NCI-H526 (cell line): ENCODE data around the gene HGF.

Source experiments
- DNase-seq, 2 experiments: peaks; one replicate each; lab custom pipeline; 2025; lab: John Stamatoyannopoulos, UW

The HGF gene

DNA sequence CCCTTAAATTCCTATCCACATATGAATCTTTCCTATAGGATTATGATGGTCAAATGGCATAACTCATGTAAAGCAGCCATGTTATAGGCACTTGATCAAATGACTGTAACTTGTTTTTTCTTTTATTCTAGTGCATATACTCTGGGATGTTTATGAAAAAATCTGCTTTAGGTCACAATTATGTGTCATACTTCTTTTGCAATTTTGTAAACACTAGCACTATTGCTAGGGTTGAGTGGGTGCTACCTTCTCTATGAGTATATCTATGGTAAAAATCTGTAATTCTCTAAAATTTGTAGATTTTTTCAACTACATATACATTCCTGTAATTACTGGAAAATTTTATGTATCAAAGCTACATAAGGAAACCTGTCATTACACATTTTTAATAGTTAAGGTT lies 50.0 kb downstream of the HGF start:
- DNase-seq: no peak

DNA sequence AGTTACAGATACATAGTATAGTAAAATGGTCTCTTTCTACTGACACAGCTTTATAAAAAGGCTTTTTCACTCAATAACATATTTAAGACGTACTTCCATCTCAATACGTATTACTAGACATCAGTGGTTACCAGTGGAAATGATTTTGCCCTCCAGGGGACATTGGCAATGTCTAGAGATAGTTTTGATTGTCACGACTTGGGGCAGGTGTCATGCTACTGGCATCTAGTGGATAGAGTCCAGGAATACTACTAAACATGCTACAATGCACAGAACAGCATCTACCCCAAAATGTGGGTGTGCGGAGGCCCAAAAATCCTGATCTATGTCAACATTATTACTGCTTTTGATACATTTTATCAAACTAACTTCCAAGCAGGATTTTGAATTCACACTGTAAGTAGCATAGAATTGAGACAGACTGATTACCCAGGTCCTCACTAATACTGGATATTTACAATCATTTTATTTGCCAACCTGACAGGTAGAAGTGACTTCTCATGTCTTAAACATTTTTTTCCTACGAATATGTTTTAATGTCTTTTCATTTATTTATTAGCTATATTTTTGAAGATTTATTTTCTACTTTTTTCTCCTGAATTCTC lies 53.8 kb downstream of the HGF start:
- peak; percentile 62 to 70 for DNase-seq

DNA sequence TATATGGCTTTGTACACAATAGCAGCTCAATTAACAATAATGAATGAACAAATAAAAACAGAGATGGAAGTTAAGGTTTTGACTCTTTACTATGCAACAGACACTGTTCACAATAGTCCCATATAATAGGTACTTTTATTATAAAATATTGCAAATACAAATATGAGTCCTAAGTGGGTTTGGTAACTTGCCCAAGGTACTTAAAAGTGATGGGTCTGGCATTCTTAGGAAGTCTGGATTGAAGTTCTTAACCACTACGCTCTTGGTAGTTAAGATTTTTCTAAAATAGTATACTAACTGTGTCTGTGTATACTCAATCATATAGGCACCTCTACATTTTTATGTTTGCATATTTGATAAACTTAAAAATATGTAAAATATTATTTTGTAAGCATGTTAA lies 55.5 kb downstream of the HGF start:
- DNase-seq: no peak

DNA sequence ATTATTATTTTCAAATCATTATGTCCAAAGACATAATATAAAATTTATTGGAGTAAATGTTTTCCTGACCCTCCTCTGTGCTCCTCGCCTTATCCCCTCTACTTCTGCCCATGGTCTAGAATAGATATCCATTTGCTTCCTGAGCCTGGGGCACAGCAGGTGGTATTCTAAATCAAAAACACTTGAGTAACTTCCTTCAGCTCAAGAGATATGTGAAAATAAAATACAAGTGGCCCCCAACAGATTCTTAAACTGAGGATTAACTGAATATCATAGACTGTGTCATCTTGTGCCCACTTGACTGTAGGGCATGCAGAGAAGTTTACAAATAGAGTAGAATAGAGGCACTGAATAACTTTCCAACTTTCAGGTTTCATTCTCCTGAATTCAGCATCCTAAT lies 59.1 kb downstream of the HGF start:
- no peak for DNase-seq

DNA sequence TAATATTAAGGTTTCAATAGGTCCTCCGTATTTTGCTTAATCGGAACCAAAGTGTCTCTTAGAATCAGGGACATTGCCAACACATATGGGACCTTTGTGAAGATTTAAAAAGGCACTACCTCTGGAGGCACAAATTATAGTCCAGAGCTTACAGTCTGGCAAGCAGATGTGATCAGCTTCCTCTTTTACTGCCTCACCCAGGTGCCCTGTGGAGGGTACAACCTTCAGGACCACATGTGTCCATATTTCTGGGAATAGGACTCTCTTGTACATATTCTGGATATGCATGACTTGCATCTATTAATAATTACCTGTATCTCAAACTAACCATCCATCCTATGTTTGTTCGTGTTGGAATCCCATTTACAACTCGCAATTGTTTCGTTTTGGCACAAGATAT lies 60.0 kb downstream of the HGF start:
- DNase-seq: no peak

DNA sequence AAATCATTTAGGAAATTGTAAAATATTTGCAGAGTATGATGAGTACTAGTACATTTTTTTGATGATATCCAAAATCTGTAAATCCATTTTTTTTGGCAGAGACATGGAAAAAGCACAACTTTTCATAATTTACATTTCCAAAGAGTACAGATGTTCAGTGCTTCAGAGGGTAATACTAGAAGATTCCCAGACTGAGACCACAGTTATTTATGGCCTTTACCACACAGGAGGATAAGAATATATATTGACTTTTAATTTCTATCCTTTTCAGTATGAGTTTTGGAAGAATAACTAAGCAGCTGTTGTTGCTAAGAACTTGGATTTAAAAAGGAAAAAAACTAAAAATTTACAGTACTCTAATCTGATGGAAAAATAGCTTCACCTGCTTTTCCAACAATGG lies 61.9 kb downstream of the HGF start:
- no peak for DNase-seq

DNA sequence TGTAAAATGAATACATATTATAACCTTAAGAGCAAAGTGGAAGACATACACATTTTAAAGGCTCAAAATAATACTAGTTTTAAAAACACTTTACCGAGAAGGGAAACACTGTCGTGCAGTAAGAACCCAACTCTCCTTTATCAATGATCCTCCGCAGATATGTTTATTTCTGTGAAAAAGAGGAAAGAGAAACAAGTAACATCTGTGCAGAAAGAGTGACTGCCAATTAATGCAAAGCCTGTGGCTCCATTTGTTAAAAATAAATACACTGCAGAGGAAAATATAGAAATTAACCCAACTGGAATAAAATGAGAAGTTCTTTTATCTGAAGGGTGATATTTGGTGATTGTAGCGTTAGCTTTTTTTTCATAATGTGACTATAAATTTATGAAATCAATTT lies 62.7 kb downstream of the HGF start:
- no peak for DNase-seq

DNA sequence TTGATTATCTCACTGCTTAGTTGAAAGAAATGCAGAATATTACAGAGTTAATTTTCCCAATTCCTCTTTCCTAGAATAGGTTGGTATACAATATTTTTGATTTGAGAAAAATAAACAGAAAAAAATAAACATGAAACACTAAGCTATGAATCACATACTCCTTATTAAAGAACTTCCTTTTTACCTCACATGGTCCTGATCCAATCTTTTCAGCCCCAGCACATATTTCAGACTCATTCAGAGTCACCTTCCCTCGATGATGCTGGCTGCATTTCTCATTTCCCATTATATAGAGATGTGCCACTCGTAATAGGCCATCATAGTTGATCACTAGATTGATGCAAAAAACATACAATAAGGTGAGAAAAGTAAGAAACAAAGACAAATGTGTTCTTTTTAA lies 64.6 kb downstream of the HGF start:
- no peak for DNase-seq

DNA sequence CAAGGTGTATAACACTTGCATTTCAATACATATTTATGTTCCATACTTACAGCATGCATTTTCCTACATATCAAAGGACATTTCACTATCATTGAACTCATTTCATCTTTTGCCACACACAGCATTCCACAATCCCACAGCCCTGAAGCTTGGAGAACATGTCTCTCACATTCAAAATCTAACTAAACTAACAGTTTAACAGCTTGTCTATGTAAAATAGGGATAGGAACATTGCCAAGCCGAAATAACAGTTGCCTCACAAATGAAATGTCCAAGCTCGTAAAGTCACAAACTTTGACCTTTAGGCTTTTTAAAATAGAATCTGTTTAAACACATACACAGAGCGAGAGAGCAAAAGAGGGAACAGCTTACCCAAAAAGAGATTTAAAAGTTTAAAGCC lies 65.3 kb downstream of the HGF start:
- DNase-seq: peak; percentile 88 to 91

DNA sequence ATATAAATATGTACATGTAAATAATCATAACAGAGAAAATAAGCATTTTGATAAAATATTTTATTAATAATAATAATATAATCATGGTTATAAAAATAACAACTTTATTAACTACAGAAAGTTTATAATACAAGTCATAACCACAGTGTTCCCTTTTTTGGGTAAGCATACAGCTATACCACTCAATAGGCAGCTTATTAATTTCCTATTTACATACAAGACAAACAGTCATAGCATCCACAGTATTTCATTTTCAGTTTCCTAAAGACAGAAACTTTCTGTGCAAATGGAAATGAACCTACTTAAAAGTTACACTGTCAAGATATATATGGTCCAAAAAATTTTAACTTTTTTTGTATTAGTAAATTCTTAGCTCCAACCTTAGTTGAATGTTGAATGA lies 70.9 kb downstream of the HGF start:
- no peak for DNase-seq

DNA sequence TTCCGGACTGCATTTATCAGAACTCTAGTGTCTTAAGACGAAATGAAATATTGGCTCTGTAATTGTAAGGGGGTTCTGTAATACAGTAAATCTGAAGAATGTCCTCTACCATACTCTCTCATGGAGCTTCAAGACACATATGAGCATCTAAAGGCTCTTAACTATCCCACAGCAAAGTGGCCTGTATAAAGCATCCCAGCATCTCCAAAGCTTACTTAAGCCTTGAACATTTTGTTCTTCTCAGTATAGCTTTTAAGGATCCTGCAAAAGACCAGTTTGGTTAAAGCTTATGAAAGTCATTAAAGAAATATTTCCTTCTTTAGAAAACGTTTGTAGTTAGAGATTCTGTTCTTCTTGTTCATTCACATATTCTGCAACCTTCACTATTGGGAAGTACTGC lies 75.1 kb downstream of the HGF start:
- DNase-seq: no peak

DNA sequence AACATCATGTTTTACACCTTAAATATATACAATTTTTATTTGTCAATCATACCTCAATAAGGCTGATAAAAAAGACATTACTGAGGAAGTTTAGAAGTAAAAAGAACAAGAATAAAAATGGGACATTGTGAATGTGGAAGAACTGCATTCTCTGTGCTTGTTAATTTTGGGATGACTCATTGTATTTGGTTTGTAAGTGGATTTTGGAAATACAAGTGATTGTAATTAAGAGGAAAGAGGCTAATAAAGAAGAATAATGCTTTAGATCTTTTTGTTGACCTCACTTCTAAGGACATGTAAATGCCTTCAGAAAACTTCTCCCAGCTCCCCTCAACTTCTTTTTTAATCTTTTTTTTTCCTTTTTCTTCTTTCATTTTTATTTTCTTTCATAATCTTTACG lies 76.0 kb downstream of the HGF start:
- no peak for DNase-seq

DNA sequence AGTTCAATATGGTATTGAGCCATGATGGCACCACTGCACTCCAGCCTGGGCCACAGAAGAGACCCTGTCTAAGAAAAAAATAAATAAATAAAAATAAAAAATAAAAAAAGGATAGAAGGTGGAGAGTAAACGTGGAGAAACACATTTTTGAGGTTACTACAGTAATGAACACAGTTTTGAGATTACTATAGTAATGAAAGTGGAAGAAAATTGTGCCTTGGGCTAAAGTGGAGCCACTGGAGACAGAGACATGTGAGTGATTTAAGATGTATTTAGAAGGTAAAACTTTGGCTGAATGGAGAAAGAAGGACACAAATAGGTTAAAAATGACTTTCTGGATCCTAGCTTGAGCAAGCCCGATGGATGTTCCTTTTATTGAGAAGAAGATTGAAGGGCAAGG lies 76.8 kb downstream of the HGF start:
- DNase-seq: no peak

DNA sequence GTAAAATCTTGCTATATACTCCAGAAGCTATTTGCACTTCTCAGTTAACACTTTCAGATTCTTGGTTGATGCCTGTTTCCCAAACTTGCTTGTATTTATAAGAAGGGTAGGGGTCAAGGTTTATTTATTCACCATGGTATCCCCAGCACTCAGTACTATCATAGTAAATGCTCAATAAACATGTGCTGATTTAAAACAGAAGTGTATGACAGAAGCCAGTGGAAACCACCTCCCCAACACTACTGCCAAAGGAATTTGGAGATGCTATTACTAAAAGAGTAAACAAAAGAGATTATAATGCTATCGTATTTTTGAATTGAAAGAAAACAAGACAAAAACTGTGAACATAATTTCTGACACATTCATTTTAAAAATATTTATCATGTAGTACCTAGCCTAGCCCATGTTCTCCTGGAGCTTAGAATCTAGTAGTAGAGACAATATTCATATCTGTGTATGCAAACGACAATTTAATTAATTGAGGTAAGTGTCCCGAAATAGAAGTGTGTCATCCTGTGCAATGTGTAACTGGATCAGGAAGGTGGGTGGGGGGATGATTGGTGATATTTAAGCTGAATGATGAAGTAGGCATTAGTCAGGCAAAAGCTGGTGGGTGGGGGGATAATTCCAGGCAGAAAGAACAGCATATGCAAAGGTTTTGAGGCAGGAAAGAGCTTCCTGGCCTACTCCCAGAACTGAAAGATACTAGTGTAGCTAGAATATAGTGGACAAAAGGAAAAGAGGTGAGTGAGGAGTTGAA lies 77.5 kb downstream of the HGF start:
- DNase-seq: no peak

DNA sequence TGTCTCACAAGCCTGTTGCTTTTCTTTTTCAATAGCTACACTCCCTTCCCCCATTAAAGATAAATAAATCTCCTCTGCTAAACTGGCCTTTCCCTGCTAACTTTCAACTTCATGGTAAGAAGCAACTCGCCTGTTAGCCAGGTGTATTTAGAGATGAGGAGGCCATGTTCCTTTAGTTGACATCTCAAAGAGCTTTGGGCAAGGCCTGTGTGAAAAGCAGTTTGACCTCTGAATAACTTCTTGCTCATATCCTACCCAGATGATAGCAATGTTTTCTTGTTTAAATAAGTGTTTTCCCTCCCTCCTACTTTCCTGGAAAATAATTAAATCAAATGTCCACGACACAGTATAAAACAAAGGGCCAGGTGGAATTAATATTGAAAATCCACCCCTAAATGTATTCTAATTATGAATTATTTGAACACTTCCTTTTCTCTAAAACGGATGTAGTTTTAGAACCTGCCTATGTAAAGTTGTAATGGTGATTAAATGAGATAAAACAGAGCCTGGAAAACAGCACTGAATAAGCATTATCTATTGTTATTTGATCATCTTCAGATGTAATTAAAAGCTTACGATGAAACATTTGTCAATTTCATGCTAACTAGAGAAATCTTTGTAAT lies 78.5 kb downstream of the HGF start:
- DNase-seq: no peak

DNA sequence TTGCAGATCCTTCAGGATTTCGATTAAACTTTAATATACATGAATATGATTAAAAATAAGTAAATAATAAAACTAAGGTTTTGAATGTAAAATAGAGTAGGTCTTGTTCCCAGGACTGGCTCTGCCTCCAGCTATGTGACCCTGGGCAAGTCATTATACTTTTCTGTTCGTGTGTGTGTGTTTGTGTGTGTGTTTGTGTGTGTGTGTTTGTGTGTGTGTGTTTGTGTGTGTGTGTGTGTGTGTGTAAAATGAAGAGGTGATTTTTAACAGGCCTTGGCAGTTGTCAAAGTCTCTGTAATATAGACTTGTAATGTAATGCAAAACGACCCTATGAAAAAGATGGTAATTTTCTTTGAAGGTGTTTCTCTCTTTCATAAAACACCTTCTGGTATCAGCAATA lies 79.2 kb downstream of the HGF start:
- DNase-seq: no peak

DNA sequence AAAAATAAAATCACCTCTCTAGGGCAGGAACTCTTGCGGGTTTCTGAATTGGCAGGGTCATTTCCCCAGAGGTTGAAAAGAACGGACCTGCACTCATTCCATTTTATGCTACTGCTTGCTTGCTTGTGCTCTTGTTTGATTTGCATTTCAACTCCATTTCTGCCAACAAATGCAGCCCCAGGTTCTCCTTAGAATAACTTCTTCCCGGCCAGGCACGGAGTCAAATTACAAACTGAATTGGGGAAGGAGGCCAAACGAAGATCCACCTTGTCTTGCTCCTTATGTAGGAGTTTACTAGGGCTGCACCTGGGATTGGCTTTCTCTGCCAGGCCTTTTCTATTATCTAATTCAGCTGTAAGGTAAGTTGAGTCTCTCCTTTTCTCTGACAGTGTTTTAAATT lies 79.6 kb downstream of the HGF start:
- peak; percentile 41 to 55 for DNase-seq

DNA sequence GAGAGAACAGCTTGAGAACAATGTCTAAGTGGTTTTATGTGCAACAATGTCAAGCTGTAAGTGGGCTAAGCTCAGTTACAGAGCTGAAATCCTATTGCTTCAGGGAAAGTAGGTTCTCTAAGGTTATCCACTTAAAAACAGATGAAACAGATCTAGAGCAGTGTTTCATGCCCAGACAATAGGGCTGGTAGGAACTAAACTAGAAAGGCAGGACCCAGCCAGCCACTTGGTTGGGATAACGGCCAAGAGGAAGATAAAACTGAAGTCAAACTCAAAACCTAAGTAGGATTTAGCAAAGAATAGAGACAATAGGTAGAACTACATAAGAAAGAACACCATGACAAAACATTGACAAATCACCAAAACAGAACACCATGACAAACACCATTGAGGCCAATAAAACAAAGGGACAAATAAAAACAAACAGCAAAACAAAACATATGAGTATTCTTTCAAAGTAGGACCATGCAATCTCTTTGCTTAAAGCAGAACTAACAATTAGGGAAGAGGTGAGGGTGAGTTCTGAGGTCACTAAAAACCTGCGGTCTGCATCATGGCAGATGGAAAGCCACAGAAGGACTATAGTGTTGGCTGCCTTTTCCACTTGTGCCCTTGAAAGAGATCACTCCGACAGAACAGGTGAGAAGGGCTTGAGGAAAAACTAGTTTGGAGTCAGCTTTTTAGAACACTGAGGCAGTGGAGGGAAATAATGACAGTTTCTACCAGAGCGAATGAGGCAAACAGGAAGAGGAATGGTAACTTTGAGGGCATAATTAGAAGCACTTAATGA lies 81.0 kb downstream of the HGF start:
- no peak for DNase-seq

DNA sequence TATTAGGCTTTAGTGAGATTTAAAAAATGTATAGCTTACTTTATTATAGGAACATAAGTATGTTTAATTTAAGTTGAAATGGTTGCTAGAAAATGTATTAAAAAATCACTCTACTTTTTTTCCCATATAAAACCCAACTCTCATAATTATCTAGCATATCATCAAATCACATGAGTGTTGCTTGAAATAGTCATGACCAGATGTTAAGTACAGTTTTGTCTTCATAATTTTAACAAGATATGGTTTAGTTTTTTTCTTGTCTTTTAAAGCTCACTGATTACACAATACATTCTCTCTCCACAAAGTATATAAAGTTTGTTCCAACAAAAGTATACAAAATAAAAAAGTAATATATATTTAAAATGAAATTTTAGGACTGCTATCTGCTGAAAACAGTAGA lies 82.8 kb downstream of the HGF start:
- no peak for DNase-seq

DNA sequence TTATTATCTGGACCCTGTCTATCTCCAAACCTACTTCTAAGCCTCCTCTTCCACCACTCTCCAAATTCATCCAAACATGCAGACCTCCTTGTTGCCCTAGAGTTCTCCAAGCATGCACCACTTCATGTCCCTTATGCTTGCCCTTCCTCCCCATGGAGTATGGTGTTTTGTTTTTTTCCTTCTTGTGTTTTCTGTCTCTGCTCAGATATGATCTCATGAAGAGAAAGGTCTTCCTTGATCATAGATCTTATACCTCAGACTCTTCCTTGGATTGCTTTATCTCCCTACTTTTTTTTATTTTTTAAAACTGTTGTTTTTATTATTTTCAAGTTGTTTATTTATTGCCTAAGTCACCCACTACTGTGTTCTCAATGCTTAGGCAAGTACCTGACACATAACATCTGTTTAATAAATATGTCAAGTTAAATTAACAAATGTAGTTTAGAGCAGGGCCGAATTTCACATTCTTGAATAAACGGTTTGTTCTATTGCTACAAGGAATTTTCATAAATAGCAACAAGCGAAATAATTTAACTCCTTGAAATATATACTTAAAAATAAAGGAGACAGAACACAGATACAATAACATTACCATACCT lies 84.5 kb downstream of the HGF start:
- DNase-seq: no peak

DNA sequence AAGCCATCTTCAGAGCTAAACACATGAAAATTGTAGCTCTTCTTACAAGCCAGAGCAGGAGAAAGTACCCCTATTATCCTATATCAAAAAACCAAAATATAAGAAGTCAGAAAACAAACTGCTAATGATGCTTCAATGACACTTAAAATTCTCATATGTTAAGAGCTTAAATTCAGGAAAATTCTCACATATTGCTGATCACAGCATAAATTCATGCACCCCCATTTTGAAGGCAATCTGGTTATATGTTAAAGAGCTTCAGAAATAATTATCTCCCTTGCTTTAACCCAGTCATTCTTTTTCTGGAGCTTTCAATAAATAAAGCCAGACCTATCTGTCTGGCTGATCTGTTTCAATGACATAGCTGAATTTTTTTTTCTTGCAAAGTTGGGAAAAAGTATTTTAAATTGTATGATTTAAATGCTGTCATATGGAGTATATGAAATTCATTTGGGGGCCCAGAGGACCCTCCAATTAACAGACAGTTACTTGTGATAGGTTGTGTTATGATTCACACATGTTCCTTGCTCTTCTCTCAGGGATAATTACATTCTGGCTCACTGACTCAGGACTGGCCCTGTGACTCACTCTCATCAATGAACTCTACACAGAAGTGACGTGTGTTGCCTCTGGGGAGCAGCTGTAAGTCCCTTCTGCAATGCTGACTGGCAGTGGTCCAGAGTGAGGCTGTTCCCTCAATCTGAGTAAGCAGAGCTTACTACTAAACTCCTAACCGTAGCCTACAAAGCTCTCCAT lies 85.2 kb downstream of the HGF start:
- no peak for DNase-seq

DNA sequence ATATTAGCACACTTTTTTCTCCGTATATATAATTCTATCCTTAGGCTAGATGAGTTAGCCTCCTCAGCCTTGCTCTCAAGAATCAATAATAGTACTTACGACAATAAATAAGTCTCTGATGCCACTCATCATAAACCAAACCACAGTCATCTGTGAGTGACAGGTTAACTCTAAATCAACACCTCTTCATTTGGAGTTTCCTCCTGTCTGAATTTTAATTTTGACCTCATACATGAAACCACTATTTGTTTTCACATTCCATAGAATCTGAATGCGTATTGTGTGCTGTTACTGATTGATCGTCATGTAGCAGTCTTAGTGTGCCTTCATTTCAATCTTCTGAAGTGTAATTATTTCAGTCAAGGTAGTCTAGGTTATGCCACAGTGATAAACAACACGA lies 85.8 kb downstream of the HGF start:
- DNase-seq: no peak
